Measurements from ENCODE around the gene GPC5.

DNA sequence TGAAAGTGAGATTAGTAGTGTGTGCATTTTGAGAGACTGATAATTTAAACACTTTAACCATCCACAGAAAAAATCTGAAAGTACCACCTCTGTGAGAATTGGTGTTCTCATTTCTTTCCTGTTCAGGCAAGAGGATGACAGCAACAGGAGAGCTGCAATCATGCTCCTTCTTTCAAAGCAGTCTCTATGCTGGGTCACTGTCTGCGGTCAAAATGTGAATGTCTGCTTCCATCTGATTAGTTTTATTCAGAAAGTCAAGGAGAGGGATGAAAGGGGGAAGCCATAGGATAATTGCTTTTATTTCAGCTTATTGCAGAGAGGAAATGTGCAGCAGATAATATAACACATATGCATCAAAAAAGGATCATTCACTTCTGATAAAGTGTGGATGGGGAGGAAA lies 1514.2 kb downstream of the GPC5 start:
- TF ChIP-seq SP2 (IDR thresholded peaks at IDR 0.05; ENCODE audit: low read length): no peak
- no peak for TF ChIP-seq RAD21 (IDR thresholded peaks at IDR 0.05 in 1 of 2, conservative IDR thresholded peaks at IDR 0.05 in 1 of 2; ENCODE audit: low read depth in 2 of 2, low read length in 2 of 2)
- no peak for TF ChIP-seq POLR2AphosphoS5 (IDR thresholded peaks at IDR 0.05; ENCODE audit: low read depth, low read length)
- TF ChIP-seq EP300 (IDR thresholded peaks at IDR 0.05; ENCODE audit: borderline replicate concordance in 1 of 2, low read depth in 2 of 2, low read length in 2 of 2): no peak
- TF ChIP-seq, protein P1, sequence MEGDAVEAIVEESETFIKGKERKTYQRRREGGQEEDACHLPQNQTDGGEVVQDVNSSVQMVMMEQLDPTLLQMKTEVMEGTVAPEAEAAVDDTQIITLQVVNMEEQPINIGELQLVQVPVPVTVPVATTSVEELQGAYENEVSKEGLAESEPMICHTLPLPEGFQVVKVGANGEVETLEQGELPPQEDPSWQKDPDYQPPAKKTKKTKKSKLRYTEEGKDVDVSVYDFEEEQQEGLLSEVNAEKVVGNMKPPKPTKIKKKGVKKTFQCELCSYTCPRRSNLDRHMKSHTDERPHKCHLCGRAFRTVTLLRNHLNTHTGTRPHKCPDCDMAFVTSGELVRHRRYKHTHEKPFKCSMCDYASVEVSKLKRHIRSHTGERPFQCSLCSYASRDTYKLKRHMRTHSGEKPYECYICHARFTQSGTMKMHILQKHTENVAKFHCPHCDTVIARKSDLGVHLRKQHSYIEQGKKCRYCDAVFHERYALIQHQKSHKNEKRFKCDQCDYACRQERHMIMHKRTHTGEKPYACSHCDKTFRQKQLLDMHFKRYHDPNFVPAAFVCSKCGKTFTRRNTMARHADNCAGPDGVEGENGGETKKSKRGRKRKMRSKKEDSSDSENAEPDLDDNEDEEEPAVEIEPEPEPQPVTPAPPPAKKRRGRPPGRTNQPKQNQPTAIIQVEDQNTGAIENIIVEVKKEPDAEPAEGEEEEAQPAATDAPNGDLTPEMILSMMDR (IDR thresholded peaks at IDR 0.05; ENCODE audit: control extremely low read depth in 1 of 3, insufficient read depth in 1 of 3, low read depth in 1 of 3, low read length in 3 of 3): no peak
- no peak for TF ChIP-seq CEBPB (IDR thresholded peaks at IDR 0.05; ENCODE audit: low read depth, low read length)
- TF ChIP-seq POLR2A (IDR thresholded peaks at IDR 0.05; ENCODE audit: control extremely low read depth in 1 of 2, low read depth in 2 of 2, low read length in 2 of 2): no peak
- TF ChIP-seq, protein P2, sequence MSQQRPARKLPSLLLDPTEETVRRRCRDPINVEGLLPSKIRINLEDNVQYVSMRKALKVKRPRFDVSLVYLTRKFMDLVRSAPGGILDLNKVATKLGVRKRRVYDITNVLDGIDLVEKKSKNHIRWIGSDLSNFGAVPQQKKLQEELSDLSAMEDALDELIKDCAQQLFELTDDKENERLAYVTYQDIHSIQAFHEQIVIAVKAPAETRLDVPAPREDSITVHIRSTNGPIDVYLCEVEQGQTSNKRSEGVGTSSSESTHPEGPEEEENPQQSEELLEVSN (IDR thresholded peaks at IDR 0.05): no peak
- TF ChIP-seq BRCA1 (IDR thresholded peaks at IDR 0.05; ENCODE audit: low read depth, low read length): no peak
- no peak for TF ChIP-seq KDM4A (IDR thresholded peaks at IDR 0.05; ENCODE audit: low read depth, low read length, severe bottlenecking)
- no peak for TF ChIP-seq ZNF274 (IDR thresholded peaks at IDR 0.05; ENCODE audit: borderline replicate concordance, extremely low read depth, low read length)
- no peak for TF ChIP-seq RNF2 (IDR thresholded peaks at IDR 0.05; ENCODE audit: borderline replicate concordance, low read depth, low read length, missing control alignments, poor library complexity, severe bottlenecking)
- no peak for TF ChIP-seq CBX5 (IDR thresholded peaks at IDR 0.05; ENCODE audit: low read depth, low read length)

Data from H1 (cell line).